MV-4-11 (cell line): Measurements from ENCODE around the gene UBE2B.
A peak's percentile ranks its signal among the peaks of the same experiment; 100 is the strongest.
"Not testable (repeated sequence)": the region's sequence is repeated elsewhere in the genome, so short reads cannot be mapped to it uniquely, and the experiment has no call there.

Experiments used
- DNase-seq: peaks from one replicate; lab custom pipeline; 2025; lab: John Stamatoyannopoulos, UW

UBE2B gene

GRCh38 chr5:134398609-134399155, 27.3 kb downstream of the UBE2B start:
- DNase-seq, result no peak

- DNase-seq, result no peak
These were observed 32.6 kb downstream of the UBE2B start for GRCh38 chr5:134403951-134404350.

- DNase-seq, result no peak
These were observed 35.0 kb downstream of the UBE2B start for GRCh38 chr5:134406390-134406789.

GRCh38 chr5:134409321-134409720, 38.0 kb downstream of the UBE2B start:
- no peak for DNase-seq

- no peak for DNase-seq
These were observed 39.5 kb downstream of the UBE2B start for GRCh38 chr5:134410822-134411221.

GRCh38 chr5:134411228-134411545, 39.8 kb downstream of the UBE2B start:
- DNase-seq, result no peak

GRCh38 chr5:134411546-134412266, 40.3 kb downstream of the UBE2B start, which contains the start of gene CDKN2AIPNL:
TSS of gene CDKN2AIPNL (minus strand) at chr5:134411881. CDS start at chr5:134411854, 27 bp downstream.
- peak; percentile 73 for DNase-seq

GRCh38 chr5:134413046-134413445, 41.7 kb downstream of the UBE2B start:
- DNase-seq, result no peak

- no peak for DNase-seq
These were observed 46.3 kb downstream of the UBE2B start for GRCh38 chr5:134417707-134418106.

GRCh38 chr5:134418958-134419357, 47.6 kb downstream of the UBE2B start:
- DNase-seq, result no peak

- no peak for DNase-seq
These were observed 49.0 kb downstream of the UBE2B start for GRCh38 chr5:134420343-134420742.

- not testable (repeated sequence) for DNase-seq
These were observed 49.7 kb downstream of the UBE2B start for GRCh38 chr5:134421038-134421437.

- no peak for DNase-seq
These were observed 51.5 kb downstream of the UBE2B start for GRCh38 chr5:134422791-134423365.

- DNase-seq, result no peak
These were observed 52.0 kb downstream of the UBE2B start for GRCh38 chr5:134423376-134423775.

- DNase-seq, result no peak
These were observed 55.0 kb downstream of the UBE2B start for GRCh38 chr5:134426361-134426760.

- no peak for DNase-seq
These were observed 56.2 kb downstream of the UBE2B start for GRCh38 chr5:134427540-134428041.

- DNase-seq, result no peak
These were observed 58.7 kb downstream of the UBE2B start for GRCh38 chr5:134430001-134430569.

GRCh38 chr5:134432174-134432573, 60.8 kb downstream of the UBE2B start:
- DNase-seq, result no peak

- DNase-seq, result no peak
These were observed 61.4 kb downstream of the UBE2B start for GRCh38 chr5:134432677-134433359.

GRCh38 chr5:134435560-134435959, 64.2 kb downstream of the UBE2B start:
- DNase-seq, result no peak

- DNase-seq, result peak; percentile 80
These were observed 65.4 kb downstream of the UBE2B start for GRCh38 chr5:134436523-134437339.
